GM18505 (cell line): ENCODE data around the gene PNMT.
"Not testable (repeated sequence)": the region's sequence is repeated elsewhere in the genome, so short reads cannot be mapped to it uniquely, and the experiment has no call there.

ENCODE experiments used
- ATAC-seq: cut with Tn5 transposase; IDR thresholded peaks from one replicate; pipeline ENCODE4 v1.9.1; 2021; ENCODE audit not compliant: unreplicated experiment
- POLR2A ChIP-seq: IDR thresholded peaks from 4 replicates; pipeline ENCODE4 v1.6.1; 2011; ENCODE audit warnings: borderline replicate concordance; ENCODE audit not compliant: insufficient read depth, insufficient read length; ENCODE audit errors: extremely low read depth

The PNMT gene

GRCh38 chr17:39703913-39704312 is 35.7 kb downstream of the PNMT start:
- no peak for ATAC-seq
- TF ChIP-seq POLR2A = no peak

GRCh38 chr17:39704821-39705551 is 36.7 kb downstream of the PNMT start:
- ATAC-seq = no peak
- TF ChIP-seq POLR2A = no peak

- no peak for ATAC-seq
- TF ChIP-seq POLR2A = no peak
Measured at GRCh38 chr17:39705786-39706348, 37.6 kb downstream of the PNMT start.

DNA sequence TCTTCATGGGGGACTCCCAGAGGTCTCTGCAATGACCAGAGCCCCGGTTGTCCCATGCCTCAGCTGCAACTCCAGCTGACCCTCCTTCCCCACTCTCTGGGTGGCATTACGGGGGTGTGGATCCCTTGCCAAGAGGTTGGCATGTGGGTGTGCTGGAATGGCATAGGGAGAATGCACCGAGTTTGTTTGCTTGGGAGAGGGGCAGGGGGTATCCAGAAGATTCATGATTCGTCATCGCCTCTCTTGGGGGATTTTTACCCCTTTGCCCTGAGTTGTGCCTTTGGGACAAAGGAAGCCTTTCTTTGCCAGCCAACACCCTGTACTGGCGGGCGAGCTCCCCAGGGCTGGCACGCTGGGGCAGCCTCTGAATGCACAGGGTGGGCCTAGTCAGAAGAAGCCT is 38.1 kb downstream of the PNMT start:
- no peak for TF ChIP-seq POLR2A
- ATAC-seq = no peak

- no peak for ATAC-seq
- TF ChIP-seq POLR2A = no peak
Measured at GRCh38 chr17:39706921-39707337, 38.7 kb downstream of the PNMT start.

GRCh38 chr17:39709319-39709997 is 41.2 kb downstream of the PNMT start:
- no peak for ATAC-seq
- no peak for TF ChIP-seq POLR2A

DNA sequence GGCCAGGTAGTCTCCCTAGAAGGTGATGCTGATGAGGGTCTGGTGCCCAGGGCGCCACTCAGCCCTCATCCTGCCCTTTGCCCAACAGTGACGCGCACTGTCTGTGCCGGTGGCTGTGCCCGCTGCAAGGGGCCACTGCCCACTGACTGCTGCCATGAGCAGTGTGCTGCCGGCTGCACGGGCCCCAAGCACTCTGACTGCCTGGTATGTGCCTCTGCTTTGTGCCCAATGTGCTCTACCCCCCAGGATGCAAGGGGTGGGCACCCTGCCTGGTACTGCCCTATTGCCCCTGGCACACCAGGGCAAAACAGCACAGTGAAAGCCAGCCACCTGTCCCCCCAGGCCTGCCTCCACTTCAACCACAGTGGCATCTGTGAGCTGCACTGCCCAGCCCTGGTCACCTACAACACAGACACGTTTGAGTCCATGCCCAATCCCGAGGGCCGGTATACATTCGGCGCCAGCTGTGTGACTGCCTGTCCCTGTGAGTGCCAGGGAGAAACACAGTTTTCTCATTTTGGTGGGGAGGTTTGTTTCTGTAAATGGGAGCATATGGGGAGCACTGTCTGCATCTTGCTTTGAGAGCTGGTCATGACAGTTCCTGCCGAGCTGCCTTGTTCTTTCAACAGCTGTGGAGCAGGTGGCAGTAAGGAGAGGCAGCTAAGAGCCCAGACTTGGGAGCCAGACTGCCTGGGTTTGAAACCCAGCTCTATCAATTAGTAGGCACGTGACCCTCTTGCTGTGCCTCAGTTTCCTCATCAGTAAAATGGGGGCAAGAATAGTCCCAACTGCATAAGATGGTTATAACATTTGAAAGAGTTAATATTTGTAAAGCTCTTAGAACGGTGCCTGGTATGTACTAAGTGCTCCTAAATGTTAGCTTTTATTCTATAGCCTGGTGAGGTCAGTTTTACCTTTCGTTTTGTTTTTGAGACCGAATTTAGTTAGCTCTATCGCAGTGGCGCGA is 42.0 kb downstream of the PNMT start:
- ATAC-seq = no peak
- no peak for TF ChIP-seq POLR2A

- ATAC-seq = not testable (repeated sequence)
Measured at GRCh38 chr17:39711071-39711470, 42.8 kb downstream of the PNMT start.

DNA sequence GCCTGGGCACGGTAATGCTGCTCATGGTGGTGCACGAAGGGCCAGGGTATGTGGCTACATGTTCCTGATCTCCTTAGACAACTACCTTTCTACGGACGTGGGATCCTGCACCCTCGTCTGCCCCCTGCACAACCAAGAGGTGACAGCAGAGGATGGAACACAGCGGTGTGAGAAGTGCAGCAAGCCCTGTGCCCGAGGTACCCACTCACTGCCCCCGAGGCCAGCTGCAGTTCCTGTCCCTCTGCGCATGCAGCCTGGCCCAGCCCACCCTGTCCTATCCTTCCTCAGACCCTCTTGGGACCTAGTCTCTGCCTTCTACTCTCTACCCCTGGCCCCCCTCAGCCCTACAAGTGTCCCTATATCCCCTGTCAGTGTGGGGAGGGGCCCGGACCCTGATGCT is 43.6 kb downstream of the PNMT start:
- ATAC-seq = no peak
- no peak for TF ChIP-seq POLR2A

DNA sequence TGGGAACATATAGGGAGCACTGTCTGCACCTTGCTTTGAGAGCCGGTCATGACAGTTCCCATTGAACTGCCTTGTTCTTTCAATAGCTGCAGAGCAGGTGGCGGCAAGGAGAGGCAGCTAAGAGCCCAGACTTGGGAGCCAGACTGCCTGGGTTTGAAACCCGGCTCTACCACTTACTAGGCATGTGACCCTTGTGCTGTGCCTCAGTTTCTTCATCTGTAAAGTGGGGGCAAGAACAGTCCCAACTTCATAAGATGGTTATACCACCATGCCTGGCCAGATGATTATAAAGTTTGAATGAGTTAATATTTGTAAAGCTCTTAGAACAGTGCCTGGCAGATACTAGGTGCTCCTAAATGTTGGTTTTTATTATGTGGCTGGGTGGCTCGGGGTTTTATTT is 46.0 kb downstream of the PNMT start:
- TF ChIP-seq POLR2A = no peak

GRCh38 chr17:39715375-39716072 is 47.3 kb downstream of the PNMT start:
- TF ChIP-seq POLR2A = no peak
- ATAC-seq = no peak

More for the DNA sequence above, 46.0 kb downstream of the PNMT start:
- no peak for ATAC-seq

DNA sequence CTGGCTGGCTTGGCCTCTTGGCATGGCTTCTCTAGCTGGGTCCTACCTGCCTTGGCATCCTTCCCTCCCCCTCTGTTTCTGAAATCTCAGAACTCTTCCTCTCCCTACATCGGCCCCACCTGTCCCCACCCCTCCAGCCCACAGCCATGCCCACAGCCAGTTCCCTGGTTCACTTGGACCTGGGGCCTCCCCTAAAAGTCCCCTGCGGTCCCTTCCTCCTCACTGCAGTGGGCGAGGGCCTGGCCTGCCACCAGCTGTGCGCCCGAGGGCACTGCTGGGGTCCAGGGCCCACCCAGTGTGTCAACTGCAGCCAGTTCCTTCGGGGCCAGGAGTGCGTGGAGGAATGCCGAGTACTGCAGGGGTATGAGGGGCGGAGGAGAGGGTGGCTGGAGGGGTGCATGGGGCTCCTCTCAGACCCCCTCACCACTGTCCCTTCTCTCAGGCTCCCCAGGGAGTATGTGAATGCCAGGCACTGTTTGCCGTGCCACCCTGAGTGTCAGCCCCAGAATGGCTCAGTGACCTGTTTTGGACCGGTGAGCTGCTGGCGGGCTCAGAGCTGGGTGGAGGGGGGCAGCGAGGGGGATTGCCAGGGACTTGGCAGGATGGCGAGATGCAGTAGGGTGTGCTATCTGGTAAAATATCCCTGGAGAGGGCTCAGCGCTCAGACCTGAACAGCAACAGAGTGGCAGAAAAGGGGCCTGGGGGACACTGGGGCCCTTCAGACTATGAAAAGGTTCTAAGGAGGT is 48.0 kb downstream of the PNMT start:
- no peak for ATAC-seq
- no peak for TF ChIP-seq POLR2A

DNA sequence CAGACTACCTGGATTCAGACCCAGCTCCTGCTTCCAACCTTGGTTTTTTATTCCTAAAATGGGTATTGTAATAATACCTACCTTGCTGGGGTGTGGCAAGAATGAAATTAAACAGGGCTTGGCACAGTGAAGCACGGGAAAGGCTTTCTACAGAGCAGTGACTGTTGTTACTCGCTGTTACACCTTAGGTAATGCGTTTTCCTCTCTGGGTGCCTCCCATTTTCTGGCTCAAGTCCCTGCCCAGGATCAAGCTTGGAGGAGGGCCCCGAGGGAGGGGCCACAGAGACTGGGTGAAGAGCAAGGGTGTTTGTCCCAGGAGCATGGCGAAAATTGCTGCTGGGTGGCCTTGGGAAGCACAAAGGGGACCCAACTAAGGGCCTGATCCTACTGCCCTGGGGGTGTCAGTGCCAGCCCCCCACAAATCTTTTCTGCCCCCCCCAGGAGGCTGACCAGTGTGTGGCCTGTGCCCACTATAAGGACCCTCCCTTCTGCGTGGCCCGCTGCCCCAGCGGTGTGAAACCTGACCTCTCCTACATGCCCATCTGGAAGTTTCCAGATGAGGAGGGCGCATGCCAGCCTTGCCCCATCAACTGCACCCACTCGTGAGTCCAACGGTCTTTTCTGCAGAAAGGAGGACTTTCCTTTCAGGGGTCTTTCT is 48.8 kb downstream of the PNMT start:
- no peak for TF ChIP-seq POLR2A
- no peak for ATAC-seq
